Cardiac septum (tissue), 1 donor: Measurements from ENCODE around the gene AADAC. TPM values are rescaled to one million over a fixed set of nuclear protein-coding genes. Genes with fewer than 3 reads are reported as not detected.
"Not testable (repeated sequence)": the region's sequence is repeated elsewhere in the genome, so short reads cannot be mapped to it uniquely, and the experiment has no call there.

ENCODE experiments used
- DNase-seq: peaks from one replicate; pipeline ENCODE4 v3.0.0-alpha.2; 2020; ENCODE audit warnings: low spot score
- intact Hi-C: fragments of 100-400 bp; cut with DNase I; formaldehyde crosslinking; loops from one replicate; pipeline ENCODE4 v1.14.0; 2022
- total RNA-seq: library from RNA; stranded (reverse); fragmentation: NEBNext Ultra II Directional; extraction: Animal tissue kit (Norgen Biotek cat#: 25700); gene quantifications from one replicate; pipeline ENCODE4 v1.2.1, GENCODE V29; 2021
- donor health status: DM: no; HTN: no; CAD: no.

Gene AADAC
- total RNA-seq, 1 donor from 2014 or later = not detected

- DNase-seq = no peak
- intact Hi-C loops = no loop called here
These were observed 31.5 kb downstream of the AADAC start for GRCh38 chr3:151845306-151845905.

GRCh38 chr3:151850065-151850464 is 36.1 kb downstream of the AADAC start:
- intact Hi-C loops, DNase-seq: not testable (repeated sequence)

- no peak for DNase-seq
- intact Hi-C loops = no loop called here
These were observed 38.3 kb downstream of the AADAC start for GRCh38 chr3:151852074-151852811.

GRCh38 chr3:151856118-151856517 is 42.2 kb downstream of the AADAC start:
- no peak for DNase-seq
- intact Hi-C loops = no loop called here

GRCh38 chr3:151856641-151857040 is 42.7 kb downstream of the AADAC start:
- intact Hi-C loops = no loop called here
- no peak for DNase-seq

GRCh38 chr3:151859233-151859673 is 45.3 kb downstream of the AADAC start:
- intact Hi-C loops = no loop called here
- no peak for DNase-seq

- intact Hi-C loops = no loop called here
These were observed 46.0 kb downstream of the AADAC start for GRCh38 chr3:151859905-151860304.

GRCh38 chr3:151863611-151864010 is 49.7 kb downstream of the AADAC start:
- DNase-seq = no peak
- intact Hi-C loops = no loop called here

More at GRCh38 chr3:151859905-151860304, 46.0 kb downstream of the AADAC start:
- DNase-seq = no peak

- DNase-seq = no peak
- intact Hi-C loops = no loop called here
These were observed 50.6 kb downstream of the AADAC start for GRCh38 chr3:151864423-151865101.

GRCh38 chr3:151866711-151867410 is 52.9 kb downstream of the AADAC start:
- intact Hi-C loops = no loop called here
- DNase-seq = no peak

- DNase-seq = no peak
- intact Hi-C loops = no loop called here
These were observed 53.8 kb downstream of the AADAC start for GRCh38 chr3:151867666-151868065.

GRCh38 chr3:151869181-151869580 is 55.3 kb downstream of the AADAC start:
- DNase-seq = no peak

GRCh38 chr3:151871639-151872468 is 57.9 kb downstream of the AADAC start:
- no peak for DNase-seq
- intact Hi-C loops = no loop called here

More at GRCh38 chr3:151869181-151869580, 55.3 kb downstream of the AADAC start:
- intact Hi-C loops = no loop called here

GRCh38 chr3:151873398-151873797 is 59.5 kb downstream of the AADAC start, which contains the start of gene SUCNR1:
SUCNR1 (plus strand) TSS chr3:151873643; CDS start chr3:151879893, 6,250 bp downstream.
- intact Hi-C loops = no loop called here
- DNase-seq = no peak

- intact Hi-C loops, DNase-seq: not testable (repeated sequence)
These were observed 60.2 kb downstream of the AADAC start for GRCh38 chr3:151874079-151874478.

- intact Hi-C loops = no loop called here
- DNase-seq = no peak
These were observed 61.8 kb downstream of the AADAC start for GRCh38 chr3:151875759-151876158.

GRCh38 chr3:151877269-151877668 is 63.4 kb downstream of the AADAC start:
- no peak for DNase-seq
- intact Hi-C loops = no loop called here
